Measurements from ENCODE around the gene AHI1.

DNA sequence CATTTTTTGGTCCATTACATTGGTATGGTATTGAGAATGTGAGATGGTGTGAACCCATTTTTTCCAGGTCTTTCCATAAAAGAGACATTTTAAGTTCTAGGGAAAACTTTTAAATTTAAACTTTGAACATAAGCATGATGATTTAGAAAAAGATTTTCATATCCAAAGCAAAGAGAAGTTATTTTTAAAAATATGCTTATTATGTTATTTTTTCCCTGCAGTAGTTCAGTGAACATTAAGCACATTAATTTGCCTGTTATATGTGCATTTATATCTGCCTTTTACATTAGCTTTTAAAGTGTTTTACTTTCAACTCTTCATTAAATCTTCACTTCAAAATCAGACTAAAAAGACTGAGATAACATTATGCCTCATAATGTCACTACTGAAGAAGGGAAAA is 116.7 kb downstream of the AHI1 start:
- TF ChIP-seq POLR2AphosphoS5 (IDR thresholded peaks at IDR 0.05; ENCODE audit: low read depth, low read length) = no peak
- TF ChIP-seq REST (IDR thresholded peaks at IDR 0.05; ENCODE audit: low read depth, low read length) = no peak
- no peak for TF ChIP-seq EZH2phosphoT487 (IDR thresholded peaks at IDR 0.05; ENCODE audit: borderline replicate concordance, low read depth)
- TF ChIP-seq RFX5 (IDR thresholded peaks at IDR 0.05; ENCODE audit: low read length) = no peak
- no peak for TF ChIP-seq CTCF (IDR thresholded peaks at IDR 0.05)
- no peak for TF ChIP-seq JUND (IDR thresholded peaks at IDR 0.05)
- no peak for TF ChIP-seq EP300 (IDR thresholded peaks at IDR 0.05; ENCODE audit: borderline replicate concordance in 1 of 2, low read depth in 1 of 2, low read length in 1 of 2)
- no peak for TF ChIP-seq YY1 (IDR thresholded peaks at IDR 0.05; ENCODE audit: low read depth)
